Stimulated activated CD8-positive, alpha-beta memory T cell treated with anti-CD3 and anti-CD28 coated beads, Interleukin-2, amount 100 ng/mL, for 48 hours (primary cell): ENCODE measurements around the gene ZNF446.
A peak's percentile ranks its signal among the peaks of the same experiment; 100 is the strongest.
"Not testable (repeated sequence)": the region's sequence is repeated elsewhere in the genome, so short reads cannot be mapped to it uniquely, and the experiment has no call there.

Experiments
- DNase-seq, 2 donors: peaks; one replicate each; pipeline ENCODE4 v3.0.0-alpha.2; 2020; ENCODE audit warnings: low read depth in 2 of 2

ZNF446 gene

GRCh38 chr19:58475714-58476497 is at the start of gene ZNF446:
Gene ZNF446 (plus strand): TSS chr19:58476352. CDS start chr19:58477219, 867 bp downstream.
- peak; percentile 91 for DNase-seq

- no peak for DNase-seq
These were observed 47.5 kb upstream of the ZNF446 start for GRCh38 chr19:58428617-58429016.

- DNase-seq = no peak
These were observed 46.4 kb upstream of the ZNF446 start for GRCh38 chr19:58429745-58430144.

GRCh38 chr19:58434217-58434616 is 41.9 kb upstream of the ZNF446 start:
- no peak for DNase-seq

- DNase-seq = peak; percentile 82 to 86
These were observed 36.3 kb upstream of the ZNF446 start, which contains the start of gene ZNF132 for GRCh38 chr19:58439576-58440554. Gene ZNF132 (minus strand): TSS chr19:58440153. CDS start chr19:58439821, 332 bp downstream.

GRCh38 chr19:58440556-58440955 is 35.6 kb upstream of the ZNF446 start:
- no peak for DNase-seq

- DNase-seq = not testable (repeated sequence)
These were observed 33.2 kb upstream of the ZNF446 start for GRCh38 chr19:58442986-58443385.

- DNase-seq = not testable (repeated sequence)
These were observed 27.3 kb upstream of the ZNF446 start for GRCh38 chr19:58448860-58449259.

- DNase-seq = not testable (repeated sequence)
These were observed 26.2 kb upstream of the ZNF446 start for GRCh38 chr19:58449980-58450379.

GRCh38 chr19:58450856-58451357 is 25.2 kb upstream of the ZNF446 start:
- no peak for DNase-seq

- DNase-seq = peak; percentile 94 to 95
These were observed 24.6 kb upstream of the ZNF446 start, which contains the start of gene ZNF324B for GRCh38 chr19:58451358-58452101. Gene ZNF324B (plus strand): TSS chr19:58451622. CDS start chr19:58453702, 2,080 bp downstream.

- DNase-seq = no peak
These were observed 22.4 kb upstream of the ZNF446 start for GRCh38 chr19:58453743-58454142.

GRCh38 chr19:58455306-58455705 is 20.8 kb upstream of the ZNF446 start:
- DNase-seq = no peak

- no peak for DNase-seq
These were observed 20.0 kb upstream of the ZNF446 start for GRCh38 chr19:58456111-58456510.

GRCh38 chr19:58460039-58460438 is 16.1 kb upstream of the ZNF446 start:
- DNase-seq = no peak

- no peak for DNase-seq
These were observed 9.9 kb upstream of the ZNF446 start for GRCh38 chr19:58466089-58466759.

GRCh38 chr19:58466760-58467589 is 9.2 kb upstream of the ZNF446 start, which contains the start of gene ZNF324:
Gene ZNF324 (plus strand): TSS chr19:58467080. CDS start chr19:58469186, 2,106 bp downstream.
- peak; percentile 97 for DNase-seq

- no peak for DNase-seq
These were observed 7.8 kb upstream of the ZNF446 start for GRCh38 chr19:58468216-58468839.
